GM12891 (cell line): ENCODE results near the gene DSCAM.

ENCODE experiments used
- POLR2A ChIP-seq: IDR thresholded peaks from 2 replicates; pipeline ENCODE4 v1.6.1; 2011; ENCODE audit warnings: low read depth, low read length, control low read depth
- POLR2AphosphoS5 ChIP-seq: IDR thresholded peaks from 2 replicates; pipeline ENCODE4 v1.6.1; 2011; ENCODE audit warnings: low read depth, low read length, control low read depth
- TAF1 ChIP-seq: IDR thresholded peaks from 2 replicates; pipeline ENCODE4 v1.6.1; 2011; ENCODE audit warnings: low read depth, low read length, control low read depth

DNA sequence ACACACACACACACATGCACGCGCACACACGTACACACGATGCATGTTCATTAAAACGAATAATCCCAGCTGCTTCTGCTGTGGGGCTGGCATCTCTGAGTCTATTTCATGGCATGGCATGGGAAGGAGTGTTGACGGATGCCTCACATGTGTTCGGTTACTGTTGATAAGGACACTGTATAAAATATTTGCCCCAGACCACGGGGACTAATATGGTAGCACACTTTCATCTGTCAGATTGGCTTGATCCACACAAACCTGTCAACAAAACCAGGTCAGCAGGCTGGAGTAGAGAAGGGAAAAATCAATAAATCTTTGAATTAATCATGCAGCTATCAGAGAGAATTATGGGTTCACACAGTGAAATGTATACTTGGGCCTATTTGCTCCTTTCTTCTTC, 171.9 kb downstream of the DSCAM start:
- no peak for TF ChIP-seq POLR2AphosphoS5
- TF ChIP-seq TAF1: no peak
- TF ChIP-seq POLR2A: no peak
